ENCODE results near the gene PIN1.

Gene PIN1

DNA sequence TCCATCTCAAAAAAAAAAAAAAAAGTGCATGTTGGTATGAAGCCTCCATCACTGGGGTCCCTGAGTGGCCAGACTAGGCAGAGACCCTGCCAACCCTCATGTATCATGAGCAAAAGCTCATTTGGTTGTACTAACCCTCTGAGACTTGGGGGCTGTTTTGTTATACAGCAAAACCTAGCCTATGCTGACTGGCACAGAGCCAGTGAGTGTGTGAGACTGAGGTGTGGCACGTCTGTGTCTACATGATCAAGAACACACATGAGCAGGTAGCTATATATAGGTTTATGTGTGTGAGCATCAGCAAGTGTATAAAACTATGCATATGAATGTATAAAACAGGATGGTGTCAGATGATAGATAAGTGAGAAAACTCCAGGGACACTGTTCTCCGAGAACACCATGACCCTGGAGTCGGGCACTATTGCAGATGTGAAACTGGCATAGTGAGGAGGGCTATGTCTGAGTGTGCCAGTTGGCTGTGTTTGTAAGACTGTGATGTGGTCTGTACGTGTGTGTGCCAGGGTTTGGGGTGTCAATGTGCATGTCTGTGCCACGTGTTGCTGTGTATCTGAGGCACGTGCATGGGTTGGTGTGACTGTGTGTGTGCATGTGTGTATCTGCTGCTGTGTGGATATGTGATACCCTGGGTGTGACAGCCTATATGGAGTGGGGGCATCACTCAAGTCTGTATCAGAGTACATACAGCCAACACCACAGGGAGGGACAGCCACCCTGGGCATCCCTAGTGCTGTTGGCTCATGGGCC lies 56.7 kb downstream of the PIN1 start:
- no peak for DNase-seq (ENCODE audit: low spot score)

All from kidney capillary endothelial cell (primary cell).